Nucleus accumbens (tissue), 56 donors: ENCODE results near the gene PDE4D.

ENCODE experiments used
- DNase-seq, 56 donors: peaks; one replicate each; lab custom pipeline; 2025; lab: John Stamatoyannopoulos, UW

PDE4D gene

GRCh38 chr5:59840200-59840601 lies 53.3 kb downstream of the PDE4D start:
- no peak for DNase-seq

- DNase-seq = no peak
These were observed 54.5 kb downstream of the PDE4D start for GRCh38 chr5:59838989-59839388.

- DNase-seq = no peak
These were observed 55.5 kb downstream of the PDE4D start for GRCh38 chr5:59838067-59838466.

DNA sequence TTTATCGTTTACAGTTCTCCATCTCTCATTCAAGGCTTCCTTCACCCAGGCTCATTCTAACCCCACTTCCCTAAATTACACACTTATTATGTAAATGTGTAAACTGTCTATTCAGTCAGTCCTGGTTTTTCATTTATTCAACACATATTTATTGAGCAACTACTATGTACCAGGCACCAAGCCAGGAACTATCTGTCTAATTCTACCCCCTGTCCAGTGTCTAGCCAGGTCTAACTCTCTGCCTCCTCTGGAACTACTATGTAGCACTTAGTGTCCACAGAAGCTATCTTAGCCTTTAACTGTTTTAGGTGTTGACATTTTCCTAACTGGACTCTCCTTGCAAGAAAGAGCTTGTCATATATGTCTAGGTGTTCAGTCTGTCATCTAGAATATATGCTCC lies 56.5 kb downstream of the PDE4D start:
- no peak for DNase-seq

- DNase-seq = no peak
These were observed 57.7 kb downstream of the PDE4D start for GRCh38 chr5:59835800-59836199.

GRCh38 chr5:59833448-59833847 lies 60.1 kb downstream of the PDE4D start:
- DNase-seq = no peak

GRCh38 chr5:59832577-59833301 lies 60.8 kb downstream of the PDE4D start:
- no peak for DNase-seq

DNA sequence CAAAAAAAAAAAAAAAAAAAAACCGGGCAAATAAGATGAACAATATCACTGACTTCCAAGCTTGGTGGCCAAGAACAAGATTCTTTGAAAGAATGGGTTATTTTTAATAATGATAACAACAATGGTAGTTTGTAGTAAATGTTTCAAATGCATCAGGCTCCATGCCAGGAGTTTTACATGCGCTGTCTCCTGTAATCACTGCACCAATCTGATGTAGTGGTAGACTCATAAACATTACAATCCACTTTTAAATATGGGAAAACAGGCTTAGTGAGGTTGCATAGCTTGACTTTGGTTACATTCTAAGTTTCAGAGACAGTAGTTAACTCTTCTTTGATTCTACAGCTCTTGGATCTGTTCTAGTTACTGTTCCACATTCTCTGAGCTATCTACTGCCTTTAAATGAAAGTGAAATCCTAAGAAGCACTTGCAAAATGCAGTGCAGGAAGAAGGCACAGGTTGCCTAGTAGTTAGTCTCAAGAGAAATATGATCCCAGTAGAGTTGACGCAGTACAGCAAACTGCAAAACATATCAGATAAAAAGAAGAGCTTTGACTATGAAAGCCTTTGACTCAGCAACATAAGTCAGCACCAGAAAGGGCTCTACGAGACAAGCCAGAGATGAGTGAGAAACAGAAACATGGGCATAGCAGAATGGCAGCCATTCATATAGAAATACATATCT lies 62.1 kb downstream of the PDE4D start:
- no peak for DNase-seq

- no peak for DNase-seq
These were observed 62.9 kb downstream of the PDE4D start for GRCh38 chr5:59830536-59831200.

DNA sequence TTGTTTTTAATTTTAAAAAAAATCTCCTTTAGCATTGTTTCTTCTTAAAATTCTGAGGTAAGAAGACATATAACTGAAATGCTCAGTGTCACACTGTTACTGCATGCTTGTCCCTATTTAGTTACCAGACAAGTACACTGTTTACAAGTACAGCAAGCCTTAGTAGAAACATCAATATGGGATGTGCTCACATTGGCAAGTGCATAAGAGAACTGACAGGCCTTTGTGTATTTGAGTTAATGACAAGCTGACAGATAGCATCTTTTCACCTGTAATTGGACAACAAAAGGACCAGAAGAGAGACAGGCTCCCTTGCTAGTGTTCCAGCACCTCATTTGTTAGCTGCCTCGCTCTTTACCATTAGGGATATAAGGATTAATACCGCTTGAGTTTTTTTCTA lies 63.6 kb downstream of the PDE4D start:
- no peak for DNase-seq

- DNase-seq = no peak
These were observed 64.1 kb downstream of the PDE4D start for GRCh38 chr5:59829386-59829785.

DNA sequence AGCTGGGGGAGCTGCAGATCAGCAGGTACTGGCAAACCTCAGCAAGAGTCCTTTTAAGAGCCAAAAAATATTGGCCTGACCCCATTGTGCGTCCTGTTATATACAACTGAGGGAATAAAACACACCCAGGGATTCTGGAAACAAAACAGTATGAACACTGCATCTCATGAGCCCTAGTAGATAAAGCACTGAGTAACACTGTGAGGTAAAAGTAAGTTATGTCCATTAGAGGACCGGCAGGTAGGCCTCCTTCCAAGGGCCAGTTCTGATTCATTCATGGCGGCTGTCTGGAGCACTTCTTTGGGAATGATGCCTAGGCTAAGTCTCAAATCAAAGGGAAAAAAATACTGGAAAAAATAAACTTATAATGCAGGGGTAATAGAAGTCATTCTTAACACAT lies 64.9 kb downstream of the PDE4D start:
- no peak for DNase-seq

DNA sequence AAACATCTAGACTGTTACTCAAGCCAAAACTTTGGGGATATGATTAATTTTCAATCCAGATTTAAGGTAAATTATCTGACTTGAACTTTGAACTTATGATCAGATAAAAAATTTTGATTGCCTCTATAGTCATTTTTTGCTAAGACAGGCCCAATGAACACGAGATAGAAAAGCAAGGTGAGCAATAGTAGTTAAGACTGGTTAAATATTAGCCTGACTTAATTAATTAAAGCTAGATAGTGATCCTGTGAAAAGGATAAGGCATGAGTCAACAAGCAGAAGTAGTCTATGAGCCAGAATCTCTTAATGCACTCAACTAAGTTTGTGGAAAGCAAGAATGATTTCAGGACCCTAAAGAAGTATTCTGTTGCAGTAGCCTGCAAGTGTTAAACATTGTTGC lies 66.5 kb downstream of the PDE4D start:
- no peak for DNase-seq

GRCh38 chr5:59823420-59823819 lies 70.1 kb downstream of the PDE4D start:
- DNase-seq = no peak

DNA sequence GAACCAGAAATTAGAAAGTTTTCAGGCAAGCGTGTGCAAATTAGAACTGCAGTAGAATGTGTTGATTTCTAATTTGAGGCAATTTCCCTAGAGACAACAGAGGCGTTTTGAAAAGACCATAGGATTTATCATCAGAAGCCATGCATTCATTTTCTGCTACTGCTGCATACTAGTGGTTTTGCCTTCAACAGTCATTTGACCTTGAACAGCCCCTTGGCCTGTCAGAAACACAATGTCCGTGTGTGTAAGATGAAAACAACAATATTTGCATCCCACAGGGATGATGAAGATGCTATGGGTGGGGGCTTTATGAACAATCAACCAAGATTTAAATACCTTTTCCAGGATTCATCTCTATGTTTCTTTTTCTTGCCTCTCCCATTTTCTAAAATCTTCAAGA lies 73.7 kb downstream of the PDE4D start:
- DNase-seq = no peak

DNA sequence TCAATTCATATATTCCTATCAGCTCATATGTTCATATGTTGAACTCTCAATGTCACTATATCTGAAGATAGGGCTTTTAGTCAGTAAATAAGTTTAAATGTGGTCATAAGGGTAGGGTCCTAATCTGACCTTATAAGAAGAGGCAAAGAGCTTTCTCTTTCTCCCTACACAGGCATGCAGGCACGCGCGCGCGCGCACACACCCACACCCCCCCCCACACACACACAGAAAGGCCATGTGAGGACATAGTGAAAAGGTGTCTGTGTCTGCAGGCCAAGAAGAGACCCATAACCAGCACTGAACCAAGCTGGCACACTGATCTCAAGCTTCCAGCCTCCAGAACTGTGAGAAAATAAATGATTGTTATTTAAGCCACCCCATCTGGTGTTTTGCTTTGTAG lies 76.0 kb downstream of the PDE4D start:
- DNase-seq = no peak

DNA sequence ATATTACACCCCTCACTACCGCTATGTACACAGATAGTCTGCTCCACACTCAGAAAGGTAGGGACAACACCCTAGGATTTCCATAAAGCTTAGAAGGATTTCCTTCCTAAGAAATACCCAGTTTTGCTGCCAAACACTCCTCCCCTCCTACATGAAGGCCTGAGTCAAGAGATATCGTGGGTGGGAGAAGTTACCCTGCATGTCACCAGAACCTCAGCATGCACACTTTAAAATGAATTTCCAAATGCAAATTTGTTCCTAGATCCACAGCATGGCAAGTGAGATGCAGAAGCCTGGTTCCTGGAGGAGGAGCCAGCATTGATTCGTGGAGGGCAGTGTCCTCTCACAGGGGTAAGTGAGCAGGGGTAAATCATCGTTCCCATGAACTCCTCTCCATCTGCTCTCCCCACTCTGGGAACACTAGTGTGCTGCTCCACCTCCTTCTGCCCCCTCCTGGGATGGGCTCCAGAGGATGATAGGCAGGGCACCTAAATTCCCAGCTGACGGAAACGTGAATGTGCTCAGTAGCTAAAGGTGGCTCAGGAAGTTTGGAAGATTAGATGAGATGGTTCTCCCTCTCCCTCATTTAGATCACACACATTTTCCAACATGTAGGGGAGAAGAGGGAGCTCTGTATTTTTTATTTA lies 76.7 kb downstream of the PDE4D start:
- DNase-seq = peak in 4 of 56 donors; percentile 4 to 19 (median 11)

DNA sequence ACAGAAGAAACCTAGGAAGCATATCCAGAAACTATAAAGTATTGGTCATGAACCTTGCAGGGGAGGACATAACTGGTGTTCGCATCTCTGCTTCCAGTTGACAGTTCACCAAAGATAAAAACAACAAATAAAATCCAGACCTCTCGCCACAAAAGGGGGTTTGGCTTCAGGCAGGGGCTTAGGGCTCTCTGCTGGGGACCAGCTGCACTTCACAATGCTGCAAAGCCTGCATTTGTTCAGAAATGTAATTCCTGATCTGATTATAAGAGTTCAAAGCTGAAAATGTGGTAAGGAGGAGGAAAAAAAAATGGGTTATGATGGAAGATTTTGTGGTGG lies 79.0 kb downstream of the PDE4D start:
- no peak for DNase-seq

DNA sequence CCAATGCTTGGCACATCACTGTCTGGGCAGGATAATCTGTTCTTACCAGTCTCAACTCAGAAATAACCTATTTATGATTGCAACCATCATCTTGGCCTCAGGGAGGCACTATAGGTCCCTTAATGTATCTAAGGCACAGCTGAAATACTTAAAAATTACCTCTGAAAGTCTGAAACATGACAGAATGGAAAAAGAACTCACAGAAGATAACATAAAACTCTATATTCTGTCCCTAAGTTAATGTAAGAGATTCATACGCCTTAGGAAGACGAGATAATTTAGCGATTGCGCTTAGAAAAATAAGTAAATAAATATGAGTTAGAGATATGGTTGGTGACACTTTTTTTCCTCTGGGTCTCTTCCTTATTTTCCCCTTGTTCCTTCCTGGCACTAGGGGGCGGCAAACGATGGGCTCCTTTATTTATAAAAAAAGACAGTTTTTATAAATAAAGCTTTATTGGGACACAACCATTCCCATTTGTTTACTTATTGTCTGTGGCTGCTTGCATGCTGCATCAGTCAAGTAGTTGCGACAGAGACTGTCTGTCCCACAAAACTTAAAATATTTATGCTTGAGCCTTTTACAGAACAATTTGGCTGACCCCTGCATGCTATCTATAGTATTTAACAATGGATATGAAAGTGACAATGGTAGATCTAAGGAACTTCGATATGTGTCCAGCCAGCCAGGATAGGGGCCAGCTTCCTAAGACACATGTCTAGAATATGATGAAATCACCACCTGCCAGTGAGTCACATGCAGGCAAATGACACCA lies 79.6 kb downstream of the PDE4D start:
- peak in 4 of 56 donors; percentile 8 to 35 (median 16) for DNase-seq

- peak in 52 of 56 donors; percentile 9 to 87 (median 52) for DNase-seq
These were observed 83.5 kb downstream of the PDE4D start for GRCh38 chr5:59810041-59810440.

DNA sequence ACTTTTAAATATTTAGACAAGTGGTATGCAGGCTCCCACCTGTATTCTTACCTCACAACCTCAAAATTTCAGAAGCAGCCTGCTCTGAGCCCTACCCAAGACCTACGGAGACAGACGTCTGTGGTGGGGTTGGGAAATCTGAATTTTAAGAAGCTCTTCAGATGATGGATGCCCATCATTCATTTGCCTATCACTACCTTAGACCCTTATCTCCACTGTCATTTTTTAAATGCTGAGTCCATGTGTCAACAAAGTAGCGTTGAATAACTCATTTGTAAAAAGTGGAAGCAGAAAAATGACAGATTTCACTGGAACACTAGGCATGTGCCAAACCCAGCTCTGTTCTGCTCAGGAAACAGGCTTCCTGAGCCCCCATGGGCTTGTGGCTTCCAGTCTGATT lies 85.7 kb downstream of the PDE4D start:
- DNase-seq = no peak
